ENCODE data around the gene PRDM11. TPM values are rescaled to one million over a fixed set of nuclear protein-coding genes. Genes with fewer than 3 reads are reported as not detected.

Gene PRDM11
- total RNA-seq, 1 donor from 2014 or later, result 7.9 TPM

GRCh38 chr11:45260071-45260470, 113.6 kb downstream of the PRDM11 start:
- DNase-seq (ENCODE audit: low read depth in 2 of 2), result no peak

DNA sequence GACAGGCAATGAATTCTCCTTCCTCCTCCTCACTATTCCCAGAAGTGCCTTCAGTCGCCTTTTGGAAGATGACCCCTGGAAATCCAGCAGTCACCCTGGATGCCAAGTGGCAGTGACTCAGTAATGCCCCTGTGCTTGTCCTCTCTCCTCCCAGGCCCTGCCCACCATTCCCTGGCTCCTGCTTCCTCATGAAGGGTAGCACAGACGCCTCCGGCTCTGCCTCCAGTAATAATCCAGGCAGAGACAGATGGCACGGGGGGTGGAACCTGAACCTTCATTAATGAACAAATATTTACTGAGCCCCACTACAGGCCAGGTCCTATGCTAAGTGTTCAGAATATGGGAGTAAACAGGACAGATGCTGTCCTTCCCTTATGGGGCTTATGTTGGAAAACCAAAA, 116.5 kb downstream of the PRDM11 start:
- no peak for DNase-seq (ENCODE audit: low read depth in 2 of 2)

GRCh38 chr11:45263773-45264172, 117.3 kb downstream of the PRDM11 start:
- no peak for DNase-seq (ENCODE audit: low read depth in 2 of 2)

- DNase-seq (ENCODE audit: low read depth in 2 of 2), result peak; percentile 40 to 65
Observed at GRCh38 chr11:45264839-45265515, 118.5 kb downstream of the PRDM11 start.

- DNase-seq (ENCODE audit: low read depth in 2 of 2), result no peak
Observed at GRCh38 chr11:45265969-45266675, 119.7 kb downstream of the PRDM11 start.

- no peak for DNase-seq (ENCODE audit: low read depth in 2 of 2)
Observed at GRCh38 chr11:45266676-45267020, 120.2 kb downstream of the PRDM11 start.

DNA sequence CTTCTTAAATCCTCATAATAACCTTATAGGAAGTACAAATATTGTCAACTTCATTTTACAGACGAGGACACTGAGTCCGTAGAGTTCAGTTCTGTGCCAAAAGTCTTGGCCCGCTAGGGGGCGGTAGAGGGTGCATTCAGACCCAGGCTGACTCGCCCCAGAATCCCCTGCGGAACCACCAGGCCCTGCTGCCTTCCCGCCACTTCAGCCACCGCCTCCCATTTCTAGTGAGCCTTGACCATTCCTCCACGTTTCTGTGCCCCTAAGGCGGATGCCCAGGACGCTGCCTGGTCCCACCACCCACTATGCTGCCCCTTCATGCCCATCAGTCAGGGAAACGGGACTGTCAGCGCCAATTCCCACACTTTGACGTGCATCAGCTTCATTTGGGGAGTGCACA, 120.6 kb downstream of the PRDM11 start:
- DNase-seq (ENCODE audit: low read depth in 2 of 2), result no peak

DNA sequence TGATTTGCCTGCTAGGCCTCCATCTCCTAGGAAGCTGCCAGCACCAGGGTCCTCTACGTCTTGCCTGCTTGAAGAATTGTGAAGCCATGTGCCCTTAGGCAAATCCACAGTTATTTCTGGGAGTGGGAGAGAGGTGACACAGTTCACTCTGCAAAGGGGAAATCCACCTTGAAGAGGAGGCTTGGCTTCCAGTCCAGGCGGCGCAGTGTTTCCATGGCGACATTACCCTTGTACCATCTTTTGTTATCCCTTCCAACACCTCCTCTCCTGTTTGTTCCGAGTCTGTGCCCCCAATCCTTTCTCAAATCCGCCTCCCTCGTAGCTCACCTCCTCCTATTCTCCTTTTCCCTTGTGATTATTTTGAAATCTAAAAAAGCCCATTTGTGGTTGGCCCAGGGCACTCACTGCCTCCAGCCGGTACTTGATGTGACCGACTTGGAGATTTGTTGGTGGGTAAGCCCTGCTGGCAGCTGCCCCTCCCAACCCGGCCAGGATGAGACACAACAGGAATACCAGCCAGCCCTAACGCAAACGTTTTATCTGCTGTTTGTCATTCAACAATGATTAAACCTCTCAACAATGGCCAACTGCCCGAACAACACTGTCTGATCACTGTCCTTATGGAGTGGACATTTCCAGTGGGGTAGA, 121.3 kb downstream of the PRDM11 start:
- no peak for DNase-seq (ENCODE audit: low read depth in 2 of 2)

DNA sequence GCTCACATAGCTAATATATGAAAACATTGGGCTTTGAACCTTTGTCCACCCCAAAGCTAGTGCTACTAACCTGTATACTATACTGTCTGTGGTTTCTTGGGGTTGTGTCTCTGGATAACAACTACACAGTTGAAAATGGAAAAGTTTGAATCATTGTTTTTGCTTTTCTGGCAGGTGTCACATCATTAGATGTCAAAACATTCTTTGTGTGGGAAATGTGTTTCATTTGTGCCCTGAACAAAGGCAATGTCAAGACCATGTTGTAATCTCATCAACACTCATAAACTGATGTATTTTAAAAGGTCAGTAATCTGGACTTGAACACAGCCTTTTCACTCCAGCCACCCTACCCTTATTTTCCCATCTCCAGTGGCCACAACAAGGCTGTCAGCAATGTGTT, 123.2 kb downstream of the PRDM11 start:
- DNase-seq (ENCODE audit: low read depth in 2 of 2), result no peak

DNA sequence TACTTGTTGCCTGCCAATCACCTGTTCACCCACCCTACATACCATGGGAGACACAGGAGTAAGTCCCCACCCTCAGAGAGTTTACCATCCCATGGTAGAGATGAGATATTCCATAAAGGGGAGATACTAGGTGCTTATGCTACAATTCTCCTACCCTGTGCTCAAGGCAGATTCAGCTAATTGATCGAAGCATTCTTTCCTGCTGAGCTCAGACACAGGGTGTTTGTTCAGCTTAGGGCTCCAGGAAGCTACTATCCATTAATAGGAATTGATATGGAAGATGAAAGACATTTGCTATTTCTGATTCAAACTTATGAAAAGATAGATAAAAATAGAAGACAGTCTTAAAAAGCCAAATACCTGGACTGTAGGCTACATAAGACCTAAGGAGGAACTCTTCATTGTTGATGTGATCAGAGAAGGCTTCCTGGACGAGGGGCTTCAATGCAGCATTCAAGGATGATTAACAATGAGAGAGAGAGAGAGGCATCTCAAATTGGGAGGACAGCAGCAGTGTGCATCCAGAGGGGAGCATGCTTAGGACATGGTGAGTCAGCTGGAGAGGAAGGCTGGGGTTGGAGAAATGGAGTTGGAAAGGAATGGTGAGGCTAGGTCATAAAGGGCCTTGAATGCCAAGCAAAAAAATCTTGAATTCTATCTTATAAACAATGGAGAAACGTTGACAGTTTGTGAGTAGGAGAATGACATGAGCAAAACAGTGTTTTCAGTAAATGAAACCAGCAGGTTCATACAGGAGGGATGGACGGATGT, 124.7 kb downstream of the PRDM11 start:
- DNase-seq (ENCODE audit: low read depth in 2 of 2), result no peak

DNA sequence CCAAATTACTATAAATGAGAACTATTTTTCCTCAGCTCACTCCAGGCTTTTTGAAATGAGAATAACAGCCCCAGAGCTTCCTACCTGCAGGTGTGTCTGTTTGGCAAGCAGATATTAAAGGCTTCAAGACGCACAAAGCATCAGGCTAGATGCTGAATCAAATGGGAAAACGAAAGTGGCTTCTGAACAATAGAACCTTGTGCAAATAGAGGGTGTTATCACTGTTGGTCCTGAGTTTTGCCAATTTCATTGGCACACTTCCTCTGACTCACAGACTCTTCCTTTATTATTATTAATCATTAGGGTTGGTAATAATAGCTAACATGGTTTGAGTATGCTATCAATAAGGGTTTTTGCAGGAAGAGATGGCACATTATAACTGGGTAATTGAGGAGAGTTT, 126.3 kb downstream of the PRDM11 start:
- peak; percentile 24 to 54 for DNase-seq (ENCODE audit: low read depth in 2 of 2)

- DNase-seq (ENCODE audit: low read depth in 2 of 2), result no peak
Observed at GRCh38 chr11:45273509-45273908, 127.1 kb downstream of the PRDM11 start.

DNA sequence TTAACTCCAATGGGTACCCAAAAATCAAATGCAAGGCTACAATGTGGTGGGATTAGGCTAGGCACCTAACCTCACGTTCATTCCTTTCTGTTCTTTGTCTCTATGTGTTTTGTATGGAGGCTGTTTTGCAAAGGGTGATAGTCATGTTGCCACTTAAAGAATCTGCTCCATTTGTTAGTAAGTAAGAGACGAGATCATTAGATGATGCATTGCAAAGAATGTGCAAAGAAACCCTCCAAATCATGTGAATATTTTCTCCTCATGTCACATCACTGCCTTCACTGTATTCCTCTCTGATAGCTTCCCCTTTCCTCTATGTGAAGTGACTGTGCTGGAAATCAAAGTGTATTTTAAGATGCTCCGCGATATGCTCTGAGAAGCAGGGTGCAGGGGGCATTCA, 127.8 kb downstream of the PRDM11 start:
- DNase-seq (ENCODE audit: low read depth in 2 of 2), result no peak

DNA sequence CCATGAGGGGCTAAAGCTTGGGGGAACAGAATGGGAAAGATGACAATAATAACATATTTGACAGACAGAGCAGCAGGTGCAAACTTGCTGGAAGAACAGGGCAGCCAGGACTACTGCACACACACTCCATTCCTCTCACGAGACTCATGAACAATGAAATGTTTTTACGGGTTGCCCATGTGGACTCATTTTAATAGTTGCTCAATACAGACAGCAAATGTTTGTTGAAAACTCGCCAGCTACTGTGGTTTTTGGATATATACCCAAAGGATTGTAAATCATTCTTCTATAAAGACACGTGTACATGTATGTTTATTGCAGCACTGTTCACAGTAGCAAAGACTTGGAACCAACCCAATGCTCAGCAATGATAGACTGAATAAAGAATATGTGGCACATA, 129.4 kb downstream of the PRDM11 start:
- no peak for DNase-seq (ENCODE audit: low read depth in 2 of 2)

DNA sequence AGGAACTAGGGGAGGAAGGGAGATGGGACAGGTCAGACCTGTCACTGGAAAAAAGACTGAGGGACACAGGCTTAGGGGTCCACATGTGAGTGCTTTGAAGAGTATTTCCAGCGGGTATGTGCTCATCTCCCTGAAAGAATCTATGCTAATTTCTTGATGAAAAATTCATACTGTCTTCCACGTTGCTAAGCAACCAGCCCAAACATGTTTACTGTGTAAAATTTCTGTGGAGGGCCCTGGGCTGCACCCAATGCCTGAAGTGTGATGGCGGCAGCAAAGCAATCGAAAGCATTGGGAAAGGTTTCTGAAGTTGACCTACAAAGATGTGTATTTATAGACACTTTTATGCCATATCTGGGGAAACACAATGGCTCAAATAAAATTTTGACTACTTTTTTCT, 132.3 kb downstream of the PRDM11 start:
- DNase-seq (ENCODE audit: low read depth in 2 of 2), result no peak

DNA sequence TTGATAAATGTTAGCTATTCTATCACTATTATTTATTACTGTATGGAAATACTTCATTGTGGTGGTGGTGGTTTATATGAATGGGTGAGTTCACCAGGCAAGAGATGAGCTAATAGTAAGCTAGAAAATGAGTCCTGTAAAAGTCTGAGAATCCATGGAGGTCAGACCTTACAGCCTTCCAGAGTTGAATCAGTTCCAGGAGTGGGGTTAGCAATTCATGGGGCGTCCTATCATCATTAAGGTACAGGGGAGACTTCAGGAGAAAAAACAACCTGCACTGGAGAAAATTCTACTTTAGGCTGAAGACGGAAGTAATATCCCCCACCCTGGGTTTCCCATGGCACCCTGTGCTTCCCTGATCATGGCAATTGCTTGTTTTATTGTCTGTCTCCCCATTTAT, 133.2 kb downstream of the PRDM11 start:
- no peak for DNase-seq (ENCODE audit: low read depth in 2 of 2)

- DNase-seq (ENCODE audit: low read depth in 2 of 2), result peak; percentile 28 to 79
Observed at GRCh38 chr11:45280449-45280848, 134.0 kb downstream of the PRDM11 start.

DNA sequence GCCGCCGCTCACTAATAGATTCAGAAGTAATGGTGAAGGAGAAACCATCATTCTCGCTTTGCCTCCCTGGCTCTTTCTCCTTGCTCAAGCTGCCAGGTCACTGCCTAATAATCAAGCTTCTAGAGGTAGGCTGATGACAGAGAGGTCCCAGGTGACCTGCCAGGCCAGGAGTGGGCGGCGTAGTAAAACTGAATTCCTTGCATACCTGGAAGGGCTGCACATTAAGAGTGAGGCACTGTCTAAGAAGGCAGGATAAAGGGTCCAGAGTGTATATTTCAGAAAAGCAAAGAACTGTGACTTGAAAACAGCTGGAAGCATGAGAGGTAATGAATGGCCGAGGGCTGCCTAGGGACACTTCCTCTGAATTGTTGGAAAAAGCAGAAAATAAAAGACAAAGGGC, 135.6 kb downstream of the PRDM11 start:
- DNase-seq (ENCODE audit: low read depth in 2 of 2), result no peak
